Neural progenitor cell (in vitro differentiated cells): ENCODE results near the gene SCAMP2. TPM values are rescaled to one million over a fixed set of nuclear protein-coding genes. Genes with fewer than 3 reads are reported as not detected.

Source experiments
- DNase-seq: peaks from one replicate; pipeline ENCODE4 v3.0.0-alpha.2; 2016; ENCODE audit warnings: low spot score
- H2AFZ ChIP-seq: fragments of 200-600 bp; sonication (generic); replicated peaks from 2 replicates; pipeline ENCODE4 v1.6.1; 2016; ENCODE audit warnings: antibody characterized with exemption
- H3F3A ChIP-seq: fragments of 200-600 bp; sonication (generic); 2 replicates; pipeline ENCODE4 v1.6.1; 2016; ENCODE audit warnings: antibody characterized with exemption, low read depth
- H3K27ac ChIP-seq: fragments of 200-600 bp; sonication (generic); 2 replicates; pipeline ENCODE4 v1.5.1; 2016; ENCODE audit warnings: mild to moderate bottlenecking
- H3K27me3 ChIP-seq: fragments of 200-600 bp; sonication (generic); 2 replicates; pipeline ENCODE4 v1.6.1; 2016; ENCODE audit warnings: mild to moderate bottlenecking, moderate library complexity
- H3K36me3 ChIP-seq: fragments of 200-600 bp; sonication (generic); 2 replicates; pipeline ENCODE4 v1.5.1; 2016
- H3K4me1 ChIP-seq: fragments of 200-600 bp; sonication (generic); 2 replicates; pipeline ENCODE4 v1.6.1; 2016; ENCODE audit warnings: mixed run types
- H3K4me2 ChIP-seq: fragments of 200-600 bp; sonication (generic); 2 replicates; pipeline ENCODE4 v1.6.1; 2016
- H3K4me3 ChIP-seq: fragments of 200-600 bp; sonication (generic); 2 replicates; pipeline ENCODE4 v1.5.1; 2016
- H3K79me2 ChIP-seq: fragments of 200-600 bp; sonication (generic); 2 replicates; pipeline ENCODE4 v1.6.1; 2016; ENCODE audit warnings: low read depth
- H3K9ac ChIP-seq: fragments of 200-600 bp; sonication (generic); 2 replicates; pipeline ENCODE4 v1.6.1; 2016
- H3K9me3 ChIP-seq: fragments of 200-600 bp; sonication (generic); 2 replicates; pipeline ENCODE4 v1.5.1; 2016; ENCODE audit warnings: low read depth
- H4K20me1 ChIP-seq: fragments of 200-600 bp; sonication (generic); 2 replicates; pipeline ENCODE4 v1.6.1; 2016; ENCODE audit warnings: low read depth
- H3K27ac Mint-ChIP-seq: 3 replicates; pipeline ENCODE4 v1.8.0; 2021; ENCODE audit warnings: mixed read lengths
- H3K27me3 Mint-ChIP-seq: 2 replicates; pipeline ENCODE4 v1.8.0; 2022; ENCODE audit warnings: low read depth, mild to moderate bottlenecking, inconsistent platforms, moderate library complexity, mixed read lengths; ENCODE audit not compliant: insufficient read depth
- H3K36me3 Mint-ChIP-seq: 3 replicates; pipeline ENCODE4 v1.8.0; 2021; ENCODE audit warnings: mixed read lengths
- H3K4me1 Mint-ChIP-seq: 3 replicates; pipeline ENCODE4 v1.8.0; 2021; ENCODE audit warnings: mixed read lengths
- H3K4me3 Mint-ChIP-seq: 3 replicates; pipeline ENCODE4 v1.8.0; 2021; ENCODE audit warnings: mild to moderate bottlenecking, moderate library complexity, mixed read lengths
- H3K9me3 Mint-ChIP-seq: 3 replicates; pipeline ENCODE4 v1.8.0; 2020; ENCODE audit warnings: mixed read lengths
- EZH2 ChIP-seq: fragments of 200-600 bp; sonication (generic); IDR thresholded peaks from 2 replicates; pipeline ENCODE4 v1.6.1; 2017; ENCODE audit warnings: antibody characterized with exemption, mild to moderate bottlenecking, moderate library complexity
- EZH2phosphoT487 ChIP-seq: fragments of 200-600 bp; sonication (generic); IDR thresholded peaks from 2 replicates; pipeline ENCODE4 v1.6.1; 2017; ENCODE audit warnings: antibody characterized with exemption
- total RNA-seq: library from RNA; depleted of rRNA; stranded (reverse); fragments of >200 nt; gene quantifications from 2 replicates; pipeline ENCODE4 v1.2.3, GENCODE V29; 2015; ENCODE audit warnings: low replicate concordance
- TF ChIP-seq, protein P1 (sequence below): fragments of 200-600 bp; sonication (generic); IDR thresholded peaks from 2 replicates; pipeline ENCODE4 v1.5.1; 2017; ENCODE audit warnings: antibody characterized with exemption, mild to moderate bottlenecking

Gene SCAMP2
- total RNA-seq, 1 donor from 2014 or later = 19.4 TPM

DNA sequence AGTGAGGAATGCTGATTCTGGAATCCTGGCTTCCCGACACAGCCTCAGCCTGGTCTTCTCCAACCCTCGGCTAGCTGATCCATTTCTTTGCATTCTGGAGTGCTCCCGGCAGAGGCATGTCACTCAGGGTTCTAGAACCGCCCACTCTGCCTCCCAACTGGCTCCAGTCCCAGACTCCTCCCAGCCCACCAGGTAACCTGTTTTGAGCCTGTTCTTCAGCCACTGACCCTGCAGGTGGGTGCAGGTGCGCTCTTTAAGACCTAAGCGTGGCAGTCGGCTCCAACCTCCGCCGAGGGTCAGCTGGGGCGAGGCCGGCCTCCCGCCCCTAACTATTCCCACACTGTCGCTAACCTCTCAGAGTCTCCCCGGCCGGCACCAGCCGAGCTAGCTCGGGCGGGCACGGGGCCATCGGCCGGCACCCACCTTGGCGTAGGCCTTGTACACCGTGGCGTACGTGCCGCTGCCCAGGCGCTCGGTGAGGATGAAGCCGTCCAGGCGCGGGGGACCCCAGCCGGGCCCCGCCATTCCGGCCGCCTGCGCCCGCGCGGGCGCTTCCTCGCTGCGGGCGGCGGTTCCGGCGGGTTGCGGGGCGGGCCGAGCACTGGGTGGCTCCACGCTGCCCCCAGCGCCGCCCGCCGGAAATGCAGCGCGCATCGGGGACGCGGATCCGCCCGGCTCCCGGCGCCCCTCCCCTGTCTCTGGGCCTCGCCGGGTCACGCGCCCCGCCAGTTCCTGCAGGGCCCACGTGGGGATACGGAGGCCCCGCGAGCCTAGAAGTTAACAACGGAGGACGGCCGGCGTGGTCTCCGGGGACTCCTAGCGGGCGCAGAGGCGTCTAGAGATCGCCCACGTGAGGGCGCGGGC lies 30.4 kb downstream of the SCAMP2 start, which contains the start of gene ULK3:
Gene ULK3, minus strand, starts transcription at position 576 of the 864 bp plus-strand sequence. Its CDS starts 51 bp downstream, at position 525.
- H3K27ac ChIP-seq = no peak within 1 kb of the TSS
- no peaks in the 10 kb centered on the region for H3K27me3 ChIP-seq
- H4K20me1 ChIP-seq = peaks cover 12% of the 10 kb centered on the region
- H3K27ac Mint-ChIP-seq = peak within 1 kb of the TSS; percentile 95
- H3K27me3 Mint-ChIP-seq = peaks cover 7% of the 10 kb centered on the region
- peak within 1 kb of the TSS; percentile 82 for H3K4me3 ChIP-seq
- H3K9me3 ChIP-seq = no peaks in the 10 kb centered on the region
- H3K4me1 ChIP-seq = peaks cover 18% of the 10 kb centered on the region
- peaks cover 35% of the 10 kb centered on the region for H3K4me1 Mint-ChIP-seq
- peaks cover 24% of the 10 kb centered on the region for H3F3A ChIP-seq
- peak within 1 kb of the TSS; percentile 79 for H3K4me2 ChIP-seq
- H3K36me3 Mint-ChIP-seq = peaks cover 10% of the 10 kb centered on the region
- TF ChIP-seq EZH2phosphoT487 = no peak
- TF ChIP-seq, protein P1, sequence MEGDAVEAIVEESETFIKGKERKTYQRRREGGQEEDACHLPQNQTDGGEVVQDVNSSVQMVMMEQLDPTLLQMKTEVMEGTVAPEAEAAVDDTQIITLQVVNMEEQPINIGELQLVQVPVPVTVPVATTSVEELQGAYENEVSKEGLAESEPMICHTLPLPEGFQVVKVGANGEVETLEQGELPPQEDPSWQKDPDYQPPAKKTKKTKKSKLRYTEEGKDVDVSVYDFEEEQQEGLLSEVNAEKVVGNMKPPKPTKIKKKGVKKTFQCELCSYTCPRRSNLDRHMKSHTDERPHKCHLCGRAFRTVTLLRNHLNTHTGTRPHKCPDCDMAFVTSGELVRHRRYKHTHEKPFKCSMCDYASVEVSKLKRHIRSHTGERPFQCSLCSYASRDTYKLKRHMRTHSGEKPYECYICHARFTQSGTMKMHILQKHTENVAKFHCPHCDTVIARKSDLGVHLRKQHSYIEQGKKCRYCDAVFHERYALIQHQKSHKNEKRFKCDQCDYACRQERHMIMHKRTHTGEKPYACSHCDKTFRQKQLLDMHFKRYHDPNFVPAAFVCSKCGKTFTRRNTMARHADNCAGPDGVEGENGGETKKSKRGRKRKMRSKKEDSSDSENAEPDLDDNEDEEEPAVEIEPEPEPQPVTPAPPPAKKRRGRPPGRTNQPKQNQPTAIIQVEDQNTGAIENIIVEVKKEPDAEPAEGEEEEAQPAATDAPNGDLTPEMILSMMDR = peak; percentile 57
- H3K4me3 Mint-ChIP-seq = peak within 1 kb of the TSS; percentile 95
- no peaks in the 10 kb centered on the region for H3K79me2 ChIP-seq
- H3K36me3 ChIP-seq = no peaks in the 10 kb centered on the region
- peak; percentile 95 for DNase-seq
- no peaks in the 10 kb centered on the region for H3K9me3 Mint-ChIP-seq
- H3K9ac ChIP-seq = no peak within 1 kb of the TSS
- H2AFZ ChIP-seq = peak within 1 kb of the TSS; percentile 95

DNA sequence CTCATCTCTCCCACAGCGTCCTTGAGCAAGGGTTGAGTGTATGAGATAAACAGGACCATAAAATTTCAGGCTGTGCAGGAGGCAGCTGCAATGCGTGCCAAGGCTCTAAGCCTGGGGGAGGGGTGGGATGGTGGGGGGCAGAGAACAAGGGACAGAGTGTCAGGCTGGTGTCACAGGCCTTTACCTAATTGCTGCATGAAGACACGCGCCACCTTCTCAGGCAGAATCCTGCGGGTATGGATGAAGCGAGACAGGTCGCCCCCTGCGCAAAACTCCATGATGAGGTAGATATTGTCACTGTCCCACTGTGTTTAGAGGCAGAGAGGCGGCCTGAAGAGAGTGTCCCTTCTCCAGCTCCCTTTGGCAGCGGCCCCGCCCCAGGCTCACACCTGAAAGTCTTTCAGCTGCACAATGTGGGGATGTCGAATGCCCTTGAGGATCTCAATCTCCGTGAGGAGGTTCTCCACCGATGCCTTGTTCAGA lies 31.2 kb downstream of the SCAMP2 start:
- H3K4me3 Mint-ChIP-seq = peak overlapping the region; percentile 95
- Histone ChIP-seq H2AFZ (no peak overlapping the region), H3K9ac (no peak overlapping the region), H3K9me3 (no peaks in the 10 kb centered on the region), H3K4me1 (peaks cover 18% of the 10 kb centered on the region), H4K20me1 (peaks cover 12% of the 10 kb centered on the region), H3K36me3 (no peaks in the 10 kb centered on the region), H3K27me3 (no peaks in the 10 kb centered on the region), H3F3A (peaks cover 24% of the 10 kb centered on the region), H3K27ac (no peak overlapping the region), H3K4me3 (peak overlapping the region; percentile 82), H3K4me2 (peak overlapping the region; percentile 79), H3K79me2 (no peaks in the 10 kb centered on the region)
- TF ChIP-seq, protein P1 = no peak
- TF ChIP-seq EZH2 (no peak), EZH2phosphoT487 (no peak)
- no peak for DNase-seq
- H3K9me3 Mint-ChIP-seq = no peaks in the 10 kb centered on the region
- peaks cover 7% of the 10 kb centered on the region for H3K36me3 Mint-ChIP-seq
- H3K4me1 Mint-ChIP-seq = peaks cover 35% of the 10 kb centered on the region
- peaks cover 7% of the 10 kb centered on the region for H3K27me3 Mint-ChIP-seq
- H3K27ac Mint-ChIP-seq = no peak overlapping the region

DNA sequence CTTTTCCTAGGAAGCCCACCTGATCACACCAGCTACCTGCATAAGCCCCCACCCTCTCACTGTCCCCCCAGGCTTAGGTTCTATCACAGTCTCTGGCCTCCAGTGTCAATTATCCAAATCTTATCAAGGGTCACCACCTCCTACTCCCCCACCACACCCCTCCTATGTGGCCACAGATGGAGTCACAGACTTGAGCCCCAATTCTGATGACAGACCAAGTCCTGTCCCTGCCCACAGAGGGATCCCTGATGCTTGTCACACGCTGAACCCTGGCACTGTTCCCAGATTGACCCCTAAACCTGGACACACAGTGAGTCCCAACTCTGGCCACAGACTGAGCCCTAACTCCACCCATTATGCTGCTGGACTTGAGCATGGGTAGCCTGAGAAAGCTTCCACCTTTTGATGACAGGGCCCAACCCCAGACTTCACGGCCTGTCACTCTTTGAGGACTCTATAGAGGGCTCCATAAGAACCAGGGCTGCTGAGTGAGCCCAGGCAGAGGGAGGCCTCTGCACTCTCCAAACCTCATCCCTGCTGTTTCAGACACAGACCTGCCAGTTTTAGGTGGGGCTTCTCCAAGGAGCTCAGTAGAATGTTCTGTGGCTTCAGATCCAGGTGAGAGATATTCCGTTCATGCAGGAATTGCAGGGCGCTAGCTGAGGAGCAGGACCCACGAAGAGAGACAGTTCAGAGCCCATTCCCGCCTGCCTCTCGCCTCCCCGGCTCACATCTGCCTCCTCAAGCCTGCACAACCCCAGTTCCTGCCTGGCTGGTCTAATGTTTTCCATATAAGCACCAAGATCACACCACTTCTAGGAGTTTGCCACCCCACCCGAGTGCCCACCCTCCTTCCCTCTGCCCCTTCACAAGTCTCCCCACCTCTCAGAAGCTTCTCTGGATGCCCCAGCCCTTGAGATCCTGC lies 32.1 kb downstream of the SCAMP2 start:
- Mint-ChIP-seq H3K27me3 (peaks cover 7% of the 10 kb centered on the region), H3K4me1 (peaks cover 35% of the 10 kb centered on the region), H3K36me3 (peaks cover 7% of the 10 kb centered on the region), H3K9me3 (no peaks in the 10 kb centered on the region), H3K27ac (peak overlapping the region; percentile 39), H3K4me3 (peak overlapping the region; percentile 95)
- Histone ChIP-seq H3K27me3 (no peaks in the 10 kb centered on the region), H2AFZ (no peak overlapping the region), H3K9ac (no peak overlapping the region), H4K20me1 (peaks cover 12% of the 10 kb centered on the region), H3F3A (peaks cover 24% of the 10 kb centered on the region), H3K36me3 (no peaks in the 10 kb centered on the region), H3K27ac (no peak overlapping the region), H3K9me3 (no peaks in the 10 kb centered on the region), H3K4me3 (no peak overlapping the region), H3K79me2 (no peaks in the 10 kb centered on the region), H3K4me1 (peaks cover 18% of the 10 kb centered on the region), H3K4me2 (no peak overlapping the region)
- DNase-seq = no peak
- TF ChIP-seq EZH2 = no peak
